HFFc6 (cell line): ENCODE data around the gene PRIMA1. TPM values are rescaled to one million over a fixed set of nuclear protein-coding genes. Genes with fewer than 3 reads are reported as not detected.

Source experiments
- DNase-seq: peaks from one replicate; pipeline ENCODE4 v3.0.0-alpha.2; 2018
- H3K27ac Mint-ChIP-seq: 2 replicates; pipeline ENCODE4 v1.8.0; 2020; ENCODE audit warnings: mild to moderate bottlenecking, mixed read lengths
- H3K27me3 Mint-ChIP-seq: 2 replicates; pipeline ENCODE4 v1.8.0; 2021; ENCODE audit warnings: mild to moderate bottlenecking, moderate library complexity, mixed read lengths; ENCODE audit not compliant: insufficient read depth
- H3K36me3 Mint-ChIP-seq: 2 replicates; pipeline ENCODE4 v1.8.0; 2021; ENCODE audit warnings: low read depth, mixed read lengths
- H3K4me1 Mint-ChIP-seq: 2 replicates; pipeline ENCODE4 v1.8.0; 2020; ENCODE audit warnings: low read depth, mixed read lengths
- H3K4me3 Mint-ChIP-seq: 2 replicates; pipeline ENCODE4 v1.8.0; 2020; ENCODE audit warnings: mild to moderate bottlenecking, moderate library complexity, mixed read lengths
- H3K9me3 Mint-ChIP-seq: 2 replicates; pipeline ENCODE4 v1.8.0; 2020; ENCODE audit warnings: mild to moderate bottlenecking, mixed read lengths
- total RNA-seq, 6 experiments: library from RNA; stranded (reverse); fragmentation: NEBNext Ultra II Directional; extraction: Animal tissue kit (Norgen Biotek cat#: 25700); gene quantifications; 2 replicates in 1 of 6; 3 replicates in 5 of 6; pipeline ENCODE4 v1.2.3, GENCODE V29; 2021
- TF ChIP-seq, protein P1 (sequence below): fragments of 200-600 bp; sonication (generic); IDR thresholded peaks from 2 replicates; pipeline ENCODE4 v1.5.0; 2021; ENCODE audit warnings: antibody characterized with exemption, mild to moderate bottlenecking

The PRIMA1 gene
- total RNA-seq, 6 experiments from 2014 or later = not detected

DNA sequence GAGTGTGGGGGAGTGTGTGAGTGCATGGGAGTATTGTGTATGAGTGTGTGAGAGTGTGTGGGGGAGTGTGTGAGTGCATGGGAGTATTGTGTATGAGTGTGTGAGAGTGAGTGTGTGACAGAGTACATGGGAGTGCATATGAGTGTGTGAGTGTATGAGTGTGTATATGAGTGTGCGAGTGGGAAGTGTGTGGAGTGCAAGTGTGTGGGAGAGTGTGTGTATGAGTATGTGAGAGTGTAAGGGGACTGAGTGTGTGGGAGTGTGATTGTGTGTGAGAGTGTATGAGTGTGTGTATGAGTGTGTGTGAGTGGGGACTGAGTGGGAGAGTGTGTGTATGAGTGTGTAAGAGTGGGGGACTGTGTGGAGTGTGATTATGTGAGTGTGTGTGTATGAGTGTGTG, 40.7 kb downstream of the PRIMA1 start:
- no peak overlapping the region for H3K4me3 Mint-ChIP-seq
- DNase-seq = no peak
- H3K9me3 Mint-ChIP-seq = peaks cover 69% of the 10 kb centered on the region
- peaks cover 9% of the 10 kb centered on the region; the same call in 1 of the 2 replicates for H3K36me3 Mint-ChIP-seq
- TF ChIP-seq, protein P1, sequence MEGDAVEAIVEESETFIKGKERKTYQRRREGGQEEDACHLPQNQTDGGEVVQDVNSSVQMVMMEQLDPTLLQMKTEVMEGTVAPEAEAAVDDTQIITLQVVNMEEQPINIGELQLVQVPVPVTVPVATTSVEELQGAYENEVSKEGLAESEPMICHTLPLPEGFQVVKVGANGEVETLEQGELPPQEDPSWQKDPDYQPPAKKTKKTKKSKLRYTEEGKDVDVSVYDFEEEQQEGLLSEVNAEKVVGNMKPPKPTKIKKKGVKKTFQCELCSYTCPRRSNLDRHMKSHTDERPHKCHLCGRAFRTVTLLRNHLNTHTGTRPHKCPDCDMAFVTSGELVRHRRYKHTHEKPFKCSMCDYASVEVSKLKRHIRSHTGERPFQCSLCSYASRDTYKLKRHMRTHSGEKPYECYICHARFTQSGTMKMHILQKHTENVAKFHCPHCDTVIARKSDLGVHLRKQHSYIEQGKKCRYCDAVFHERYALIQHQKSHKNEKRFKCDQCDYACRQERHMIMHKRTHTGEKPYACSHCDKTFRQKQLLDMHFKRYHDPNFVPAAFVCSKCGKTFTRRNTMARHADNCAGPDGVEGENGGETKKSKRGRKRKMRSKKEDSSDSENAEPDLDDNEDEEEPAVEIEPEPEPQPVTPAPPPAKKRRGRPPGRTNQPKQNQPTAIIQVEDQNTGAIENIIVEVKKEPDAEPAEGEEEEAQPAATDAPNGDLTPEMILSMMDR = no peak
- peaks cover 2% of the 10 kb centered on the region; the same call in 1 of the 2 replicates for H3K27me3 Mint-ChIP-seq
- H3K27ac Mint-ChIP-seq = no peak overlapping the region
- no peaks in the 10 kb centered on the region for H3K4me1 Mint-ChIP-seq

DNA sequence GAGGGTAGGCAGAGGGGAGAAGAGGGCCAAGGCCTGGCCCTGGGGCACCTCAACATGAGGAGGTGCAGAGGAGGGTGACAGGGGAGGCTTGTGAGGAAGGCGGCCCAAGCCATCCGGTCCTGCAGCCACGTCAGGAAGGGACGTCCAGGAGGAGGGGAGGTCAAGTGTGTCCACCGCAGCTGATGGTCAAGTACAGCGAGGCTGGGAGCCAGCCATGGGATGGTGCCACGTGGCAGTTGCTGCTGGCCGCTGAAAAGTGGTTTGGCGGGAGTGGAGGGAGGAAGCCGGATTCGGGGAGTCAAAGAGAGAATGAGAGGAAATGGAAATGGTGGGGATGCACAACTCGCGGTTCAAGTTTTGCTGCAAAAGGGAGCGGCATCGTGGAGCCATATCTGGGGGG, 41.2 kb downstream of the PRIMA1 start:
- Mint-ChIP-seq H3K4me3 (no peak overlapping the region), H3K36me3 (peaks cover 10% of the 10 kb centered on the region; the same call in 1 of the 2 replicates), H3K4me1 (no peaks in the 10 kb centered on the region), H3K9me3 (peaks cover 72% of the 10 kb centered on the region), H3K27ac (no peak overlapping the region), H3K27me3 (peaks cover 2% of the 10 kb centered on the region; the same call in 1 of the 2 replicates)
- TF ChIP-seq, protein P1 = no peak
- DNase-seq = no peak

DNA sequence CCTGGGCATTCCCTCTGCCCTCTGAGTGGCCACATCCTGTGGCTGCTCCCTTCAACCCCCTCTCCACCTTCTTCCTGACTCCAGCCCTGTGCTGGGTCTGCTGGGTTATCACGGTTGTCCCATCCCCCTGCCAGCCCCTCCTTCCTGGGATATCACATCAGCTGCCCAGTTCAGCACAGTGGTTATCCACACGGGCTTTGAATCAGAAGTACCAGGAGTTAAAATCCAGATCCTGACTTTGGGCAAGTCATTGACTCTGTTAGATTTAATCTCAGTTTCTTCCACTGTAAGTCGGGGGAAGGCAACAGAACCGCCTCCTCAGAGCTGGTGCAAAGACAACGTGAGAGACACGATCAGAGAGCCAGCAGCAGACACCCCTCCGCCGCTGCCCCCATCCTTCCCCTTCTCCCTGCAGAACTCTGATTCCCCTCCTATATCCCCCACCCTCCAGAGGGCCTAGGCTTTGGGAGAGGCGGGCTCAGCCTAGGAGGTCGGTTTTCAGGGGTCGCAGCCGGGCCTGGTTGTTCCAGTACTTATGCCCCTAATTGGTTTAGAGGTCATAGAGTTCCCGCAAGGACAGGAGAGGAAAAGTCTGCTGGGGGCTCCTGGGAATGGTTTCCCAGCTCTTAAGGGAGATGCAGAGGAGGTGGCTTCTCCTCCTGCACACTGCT, 42.5 kb downstream of the PRIMA1 start:
- TF ChIP-seq, protein P1 = no peak
- peaks cover 4% of the 10 kb centered on the region for H3K27me3 Mint-ChIP-seq
- peaks cover 77% of the 10 kb centered on the region for H3K9me3 Mint-ChIP-seq
- H3K36me3 Mint-ChIP-seq = peaks cover 10% of the 10 kb centered on the region; the same call in 1 of the 2 replicates
- no peak for DNase-seq
- H3K4me3 Mint-ChIP-seq = no peak overlapping the region
- no peak overlapping the region for H3K27ac Mint-ChIP-seq
- no peaks in the 10 kb centered on the region for H3K4me1 Mint-ChIP-seq

DNA sequence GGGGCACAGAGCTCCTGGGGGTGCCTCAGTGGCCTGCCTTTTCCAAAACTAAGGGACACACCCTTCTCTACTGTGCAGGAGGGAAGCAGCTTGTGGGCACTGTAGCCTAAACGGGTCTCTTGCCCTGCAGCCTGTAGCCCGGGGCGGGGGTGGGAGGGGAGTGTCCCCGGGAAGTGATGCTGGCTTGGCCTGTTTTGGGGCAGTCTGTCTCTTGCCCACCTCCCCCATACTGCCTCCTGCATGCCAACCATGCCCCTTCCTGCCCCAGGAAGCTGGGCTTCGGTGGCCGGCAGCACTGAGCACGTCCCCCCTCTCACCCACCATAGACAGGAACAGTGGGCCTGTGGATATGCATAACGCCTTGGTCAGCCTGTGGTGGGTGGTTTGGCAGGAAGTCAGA, 43.4 kb downstream of the PRIMA1 start:
- Mint-ChIP-seq H3K36me3 (peaks cover 10% of the 10 kb centered on the region; the same call in 1 of the 2 replicates), H3K27ac (no peak overlapping the region), H3K9me3 (peaks cover 70% of the 10 kb centered on the region), H3K4me1 (no peaks in the 10 kb centered on the region), H3K27me3 (peaks cover 4% of the 10 kb centered on the region), H3K4me3 (no peak overlapping the region)
- no peak for DNase-seq
- TF ChIP-seq, protein P1 = no peak

DNA sequence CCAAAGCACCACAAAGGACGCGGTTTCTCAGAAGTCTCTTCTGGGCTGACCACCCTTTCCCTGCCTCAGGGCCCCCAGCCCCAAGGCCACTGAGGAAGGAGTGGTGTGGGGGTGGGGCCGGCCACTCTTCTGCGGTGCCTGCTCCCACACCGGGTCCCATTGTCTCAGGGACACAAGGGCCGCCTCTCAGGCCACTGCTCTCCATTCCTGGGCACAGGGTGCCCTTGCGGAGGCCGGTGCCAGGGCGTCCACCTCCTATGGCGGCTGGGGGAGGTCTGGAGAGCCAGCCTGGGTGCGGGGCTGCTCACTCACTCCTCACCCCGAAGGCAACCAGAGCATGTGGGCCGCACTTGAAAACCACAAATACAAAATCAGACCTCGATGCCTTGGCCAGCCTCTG, 44.1 kb downstream of the PRIMA1 start:
- no peak for DNase-seq
- Mint-ChIP-seq H3K27me3 (peaks cover 4% of the 10 kb centered on the region), H3K4me3 (no peak overlapping the region), H3K9me3 (peaks cover 70% of the 10 kb centered on the region), H3K36me3 (peaks cover 10% of the 10 kb centered on the region; the same call in 1 of the 2 replicates), H3K27ac (no peak overlapping the region), H3K4me1 (no peaks in the 10 kb centered on the region)
- TF ChIP-seq, protein P1 = no peak
